Astrocyte (in vitro differentiated cells and primary cell): ENCODE results near the gene TRAPPC10. TPM values are rescaled to one million over a fixed set of nuclear protein-coding genes. Genes with fewer than 3 reads are reported as not detected.

Source experiments
- DNase-seq: peaks from one replicate; pipeline ENCODE4 v3.0.0-alpha.2; 2010; ENCODE audit warnings: low read depth
- FAIRE-seq: peaks from 2 replicates; lab custom pipeline; 2011; peaks lifted over from hg19 to GRCh38; lab: Jason Lieb, UNC
- H2AFZ ChIP-seq: 2 replicates; pipeline ENCODE4 v1.6.0; 2012; ENCODE audit warnings: low read depth, low read length, inconsistent platforms
- H3K27ac ChIP-seq: 2 replicates; pipeline ENCODE4 v1.5.1; 2011; ENCODE audit warnings: low read depth, low read length, inconsistent platforms
- H3K27me3 ChIP-seq: 2 replicates; pipeline ENCODE4 v1.6.0; 2011; ENCODE audit warnings: low read length, inconsistent platforms; ENCODE audit not compliant: insufficient read depth
- H3K36me3 ChIP-seq: 2 replicates; pipeline ENCODE4 v1.5.1; 2011; ENCODE audit warnings: low read length, inconsistent platforms; ENCODE audit not compliant: insufficient read depth
- H3K4me1 ChIP-seq: 2 replicates; pipeline ENCODE4 v1.5.1; 2011; ENCODE audit warnings: low read length, inconsistent platforms; ENCODE audit not compliant: insufficient read depth
- H3K4me2 ChIP-seq: 2 replicates; pipeline ENCODE4 v1.6.0; 2012; ENCODE audit warnings: low read length, inconsistent platforms
- H3K4me3 ChIP-seq: 2 replicates; pipeline ENCODE4 v1.5.1; 2011; ENCODE audit warnings: low read depth, mild to moderate bottlenecking, low read length, inconsistent platforms; ENCODE audit not compliant: insufficient read depth
- H3K79me2 ChIP-seq: 2 replicates; pipeline ENCODE4 v1.6.0; 2012; ENCODE audit warnings: mild to moderate bottlenecking, low read length, inconsistent platforms; ENCODE audit not compliant: insufficient read depth
- H3K9ac ChIP-seq: 2 replicates; pipeline ENCODE4 v1.6.0; 2012; ENCODE audit warnings: mild to moderate bottlenecking, low read length, inconsistent platforms
- H3K9me3 ChIP-seq: 2 replicates; pipeline ENCODE4 v1.5.1; 2012; ENCODE audit warnings: low read depth, mild to moderate bottlenecking, low read length, inconsistent platforms; ENCODE audit not compliant: insufficient read depth
- H4K20me1 ChIP-seq: 2 replicates; pipeline ENCODE4 v1.6.0; 2012; ENCODE audit warnings: low read length, inconsistent platforms; ENCODE audit not compliant: insufficient read depth
- H3K27ac Mint-ChIP-seq: one replicate; pipeline ENCODE4 v1.8.0; 2021; ENCODE audit warnings: mild to moderate bottlenecking, mixed read lengths; ENCODE audit not compliant: unreplicated experiment
- H3K27me3 Mint-ChIP-seq: one replicate; pipeline ENCODE4 v1.8.0; 2021; ENCODE audit warnings: low read depth, mixed read lengths; ENCODE audit not compliant: unreplicated experiment
- H3K36me3 Mint-ChIP-seq: one replicate; pipeline ENCODE4 v1.8.0; 2021; ENCODE audit warnings: low read depth, mixed read lengths; ENCODE audit not compliant: unreplicated experiment
- H3K4me1 Mint-ChIP-seq: one replicate; pipeline ENCODE4 v1.8.0; 2021; ENCODE audit warnings: low read depth, mixed read lengths; ENCODE audit not compliant: unreplicated experiment
- H3K4me3 Mint-ChIP-seq: one replicate; pipeline ENCODE4 v1.8.0; 2021; ENCODE audit warnings: mild to moderate bottlenecking, moderate library complexity, mixed read lengths; ENCODE audit not compliant: unreplicated experiment
- H3K9me3 Mint-ChIP-seq: one replicate; pipeline ENCODE4 v1.8.0; 2021; ENCODE audit warnings: mild to moderate bottlenecking, mixed read lengths; ENCODE audit not compliant: unreplicated experiment
- EZH2 ChIP-seq: IDR thresholded peaks from 2 replicates; pipeline ENCODE4 v1.6.1; 2012; ENCODE audit warnings: mild to moderate bottlenecking, low read length, inconsistent platforms; ENCODE audit not compliant: insufficient read depth
- total RNA-seq: library from RNA; stranded (reverse); gene quantifications from 2 replicates; pipeline ENCODE4 v1.2.1, GENCODE V29; 2021
- TF ChIP-seq, protein P1 (sequence below): IDR thresholded peaks from 2 replicates; pipeline ENCODE4 v1.5.1; 2011; ENCODE audit warnings: low read depth, mild to moderate bottlenecking, inconsistent platforms, low read length, moderate library complexity; ENCODE audit not compliant: insufficient read depth

TRAPPC10 gene
- total RNA-seq, 1 donor from 2014 or later: 45.7 TPM

DNA sequence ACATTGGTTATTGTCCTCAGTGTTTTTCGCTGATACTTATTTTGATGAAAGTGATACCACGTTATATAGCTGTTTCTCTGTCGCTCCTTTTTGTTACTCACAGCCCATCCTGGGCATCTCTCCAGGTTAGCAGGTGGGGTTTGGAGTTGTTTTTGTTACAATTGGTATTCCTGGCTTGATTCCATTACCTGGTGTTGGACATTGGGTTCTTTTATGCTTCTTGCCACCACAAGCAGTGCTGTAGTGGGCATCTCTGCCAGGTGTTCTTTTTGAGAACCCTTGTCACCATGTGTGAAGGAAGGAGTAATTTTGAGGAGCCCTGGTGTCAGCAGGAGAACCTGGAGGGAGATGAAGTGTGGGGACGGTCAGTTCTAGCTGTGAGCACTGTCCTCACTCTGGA, 47.6 kb downstream of the TRAPPC10 start:
- H3K4me3 Mint-ChIP-seq: no peak overlapping the region
- no peaks in the 10 kb centered on the region for H3K27me3 ChIP-seq
- H3K79me2 ChIP-seq: peaks cover 45% of the 10 kb centered on the region
- no peaks in the 10 kb centered on the region for H3K9me3 Mint-ChIP-seq
- peaks cover 19% of the 10 kb centered on the region for H3K4me1 Mint-ChIP-seq
- peaks cover 3% of the 10 kb centered on the region for H3K4me1 ChIP-seq
- DNase-seq (no peak), FAIRE-seq (no peak)
- no peak overlapping the region for H2AFZ ChIP-seq
- no peaks in the 10 kb centered on the region for H3K27me3 Mint-ChIP-seq
- peaks cover 41% of the 10 kb centered on the region for H4K20me1 ChIP-seq
- no peak overlapping the region for H3K4me3 ChIP-seq
- no peaks in the 10 kb centered on the region for H3K9me3 ChIP-seq
- H3K27ac Mint-ChIP-seq: no peak overlapping the region
- H3K36me3 ChIP-seq: peaks cover 35% of the 10 kb centered on the region
- no peak overlapping the region for H3K27ac ChIP-seq
- no peak for TF ChIP-seq EZH2
- TF ChIP-seq, protein P1, sequence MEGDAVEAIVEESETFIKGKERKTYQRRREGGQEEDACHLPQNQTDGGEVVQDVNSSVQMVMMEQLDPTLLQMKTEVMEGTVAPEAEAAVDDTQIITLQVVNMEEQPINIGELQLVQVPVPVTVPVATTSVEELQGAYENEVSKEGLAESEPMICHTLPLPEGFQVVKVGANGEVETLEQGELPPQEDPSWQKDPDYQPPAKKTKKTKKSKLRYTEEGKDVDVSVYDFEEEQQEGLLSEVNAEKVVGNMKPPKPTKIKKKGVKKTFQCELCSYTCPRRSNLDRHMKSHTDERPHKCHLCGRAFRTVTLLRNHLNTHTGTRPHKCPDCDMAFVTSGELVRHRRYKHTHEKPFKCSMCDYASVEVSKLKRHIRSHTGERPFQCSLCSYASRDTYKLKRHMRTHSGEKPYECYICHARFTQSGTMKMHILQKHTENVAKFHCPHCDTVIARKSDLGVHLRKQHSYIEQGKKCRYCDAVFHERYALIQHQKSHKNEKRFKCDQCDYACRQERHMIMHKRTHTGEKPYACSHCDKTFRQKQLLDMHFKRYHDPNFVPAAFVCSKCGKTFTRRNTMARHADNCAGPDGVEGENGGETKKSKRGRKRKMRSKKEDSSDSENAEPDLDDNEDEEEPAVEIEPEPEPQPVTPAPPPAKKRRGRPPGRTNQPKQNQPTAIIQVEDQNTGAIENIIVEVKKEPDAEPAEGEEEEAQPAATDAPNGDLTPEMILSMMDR: no peak
- no peak overlapping the region for H3K4me2 ChIP-seq
- H3K9ac ChIP-seq: no peak overlapping the region
- peaks cover 22% of the 10 kb centered on the region for H3K36me3 Mint-ChIP-seq

DNA sequence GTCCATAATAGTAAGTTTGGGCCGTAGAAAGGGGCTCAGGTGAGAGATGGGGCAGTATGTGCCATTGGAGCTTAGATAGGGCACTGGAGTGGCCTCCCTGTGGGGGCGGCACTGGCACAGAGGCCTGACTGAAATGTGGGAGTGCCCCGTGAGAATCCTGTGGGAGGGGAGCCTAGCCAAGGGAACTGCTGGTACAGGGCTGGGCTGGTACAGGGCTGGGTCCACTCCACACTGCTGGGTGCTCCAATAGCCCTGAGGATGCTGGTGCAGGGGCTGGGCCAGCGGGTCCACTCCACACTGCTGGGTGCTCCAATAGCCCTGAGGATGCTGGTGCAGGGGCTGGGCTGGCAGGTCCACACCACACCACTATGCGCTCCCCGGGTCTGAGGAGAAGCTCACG, 50.3 kb downstream of the TRAPPC10 start:
- no peaks in the 10 kb centered on the region for H3K9me3 Mint-ChIP-seq
- H3K27ac Mint-ChIP-seq: no peak overlapping the region
- Histone ChIP-seq H3K27me3 (no peaks in the 10 kb centered on the region), H3K27ac (no peak overlapping the region), H3K4me1 (no peaks in the 10 kb centered on the region), H3K9me3 (no peaks in the 10 kb centered on the region), H3K79me2 (peaks cover 48% of the 10 kb centered on the region), H4K20me1 (peaks cover 57% of the 10 kb centered on the region), H3K36me3 (peaks cover 26% of the 10 kb centered on the region), H3K4me2 (no peak overlapping the region), H3K4me3 (no peak overlapping the region), H2AFZ (no peak overlapping the region), H3K9ac (no peak overlapping the region)
- TF ChIP-seq, protein P1: no peak
- TF ChIP-seq EZH2: no peak
- FAIRE-seq (no peak), DNase-seq (no peak)
- no peak overlapping the region for H3K4me3 Mint-ChIP-seq
- H3K27me3 Mint-ChIP-seq: no peaks in the 10 kb centered on the region
- H3K36me3 Mint-ChIP-seq: peaks cover 20% of the 10 kb centered on the region
- H3K4me1 Mint-ChIP-seq: peaks cover 8% of the 10 kb centered on the region

DNA sequence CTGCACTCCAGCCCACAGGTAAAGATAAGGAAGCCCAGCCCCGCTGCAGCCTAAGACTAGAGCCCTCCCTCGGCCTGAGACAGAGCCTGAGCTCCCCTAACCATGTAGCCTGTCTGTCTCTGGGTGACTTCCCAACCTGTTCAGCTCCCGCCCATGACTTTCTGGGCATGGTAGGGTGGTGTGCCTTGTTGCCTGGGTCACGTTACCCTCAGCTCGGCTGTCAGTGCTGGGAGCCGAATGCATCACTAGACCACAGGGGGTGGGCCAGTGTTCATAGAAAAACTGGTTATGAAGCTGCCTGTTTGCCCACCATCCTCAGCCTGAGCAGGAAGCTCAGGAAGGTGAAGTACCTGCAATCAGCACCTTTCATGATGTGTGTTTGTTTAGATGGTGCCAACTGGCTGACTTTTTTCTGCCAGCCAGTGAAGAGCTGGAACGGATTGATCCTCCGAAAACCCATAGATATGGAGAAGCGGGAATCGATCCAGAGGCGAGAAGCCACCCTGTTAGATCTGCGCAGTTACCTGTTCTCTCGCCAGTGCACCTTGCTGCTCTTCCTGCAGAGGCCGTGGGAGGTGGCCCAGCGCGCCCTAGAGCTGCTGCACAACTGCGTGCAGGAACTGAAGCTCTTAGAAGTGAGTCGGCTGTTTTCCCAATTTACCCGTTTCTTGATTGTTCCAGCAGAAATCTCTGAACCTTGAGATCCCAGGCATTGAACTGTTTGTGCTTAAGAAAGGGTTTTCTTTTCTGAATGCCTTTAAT, 51.2 kb downstream of the TRAPPC10 start:
- H3K4me2 ChIP-seq: no peak overlapping the region
- H3K4me1 Mint-ChIP-seq: peaks cover 5% of the 10 kb centered on the region
- H3K27ac ChIP-seq: no peak overlapping the region
- H3K36me3 Mint-ChIP-seq: peaks cover 24% of the 10 kb centered on the region
- TF ChIP-seq EZH2: no peak
- DNase-seq (no peak), FAIRE-seq (no peak)
- no peaks in the 10 kb centered on the region for H3K4me1 ChIP-seq
- peaks cover 48% of the 10 kb centered on the region for H3K79me2 ChIP-seq
- H3K9me3 Mint-ChIP-seq: no peaks in the 10 kb centered on the region
- peaks cover 26% of the 10 kb centered on the region for H3K36me3 ChIP-seq
- H3K9ac ChIP-seq: no peak overlapping the region
- H4K20me1 ChIP-seq: peaks cover 59% of the 10 kb centered on the region
- no peaks in the 10 kb centered on the region for H3K9me3 ChIP-seq
- no peaks in the 10 kb centered on the region for H3K27me3 Mint-ChIP-seq
- H3K27ac Mint-ChIP-seq: no peak overlapping the region
- H3K4me3 Mint-ChIP-seq: no peak overlapping the region
- H3K4me3 ChIP-seq: no peak overlapping the region
- H3K27me3 ChIP-seq: no peaks in the 10 kb centered on the region
- no peak overlapping the region for H2AFZ ChIP-seq
